Stimulated activated naive CD4-positive, alpha-beta T cell (primary cell): ENCODE data around the gene RNF126.
"Not testable (repeated sequence)": the region's sequence is repeated elsewhere in the genome, so short reads cannot be mapped to it uniquely, and the experiment has no call there.

Experiments
- DNase-seq, 6 experiments: peaks; one replicate each; lab custom pipeline; 2025; lab: John Stamatoyannopoulos, UW

RNF126 gene

GRCh38 chr19:662962-663681, at the start of gene RNF126:
TSS of gene RNF126 (minus strand) at chr19:663214. CDS start at chr19:663121, 93 bp downstream.
- DNase-seq: peak; percentile 81 to 96 (median 91)

DNA sequence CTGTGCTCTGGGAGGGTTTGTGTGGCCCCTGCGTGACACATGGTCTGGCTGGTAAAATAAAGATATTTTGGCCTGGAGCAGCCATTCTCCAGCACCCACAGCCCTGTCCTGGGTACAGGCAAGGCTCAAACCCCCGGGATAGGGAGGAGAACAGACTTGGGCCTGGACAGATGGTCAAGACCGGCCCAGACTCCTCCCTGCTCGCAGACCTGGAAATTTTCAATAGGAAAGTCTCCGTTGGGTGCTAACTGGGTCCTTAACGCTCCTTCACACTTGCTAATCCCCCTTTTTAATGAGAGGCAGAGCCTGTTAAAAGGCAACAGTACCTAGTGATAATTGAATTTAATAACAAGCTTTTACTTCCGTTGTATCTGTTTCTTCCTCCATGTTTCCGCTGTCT, 48.2 kb upstream of the RNF126 start:
- no peak for DNase-seq

GRCh38 chr19:710767-711166, 47.8 kb upstream of the RNF126 start:
- no peak for DNase-seq

DNA sequence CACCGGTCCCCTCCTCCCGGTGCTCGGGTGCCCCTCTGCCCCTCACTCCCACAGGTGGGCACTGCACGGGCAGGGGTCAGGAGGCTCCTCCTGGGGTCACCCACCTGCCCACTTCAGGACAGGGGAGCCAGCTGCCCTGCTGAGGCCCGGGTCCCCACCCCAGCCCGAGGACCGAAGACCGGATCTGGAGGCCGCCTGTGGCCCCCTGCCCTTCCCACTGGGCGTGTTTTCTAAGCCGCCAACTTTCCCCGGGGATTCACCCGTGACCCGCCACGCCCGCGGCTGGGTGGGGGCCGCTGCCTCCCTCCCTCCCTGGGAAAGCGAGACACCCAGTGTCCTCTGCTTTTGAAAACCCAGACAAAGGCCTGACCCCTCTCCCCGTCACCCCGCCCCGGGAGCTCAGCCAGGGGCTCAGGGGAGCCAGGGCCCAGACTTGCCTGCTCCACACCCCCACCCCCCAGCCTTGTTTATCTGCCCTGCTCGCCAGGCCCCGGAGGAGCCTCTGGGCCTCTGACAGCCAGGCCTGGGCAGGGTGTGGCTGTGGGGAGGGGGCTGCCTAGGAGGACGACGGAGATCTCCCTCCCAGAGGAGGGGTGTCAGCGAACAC, 47.1 kb upstream of the RNF126 start:
- DNase-seq: no peak

GRCh38 chr19:709196-709964, 46.4 kb upstream of the RNF126 start:
- DNase-seq: no peak

DNA sequence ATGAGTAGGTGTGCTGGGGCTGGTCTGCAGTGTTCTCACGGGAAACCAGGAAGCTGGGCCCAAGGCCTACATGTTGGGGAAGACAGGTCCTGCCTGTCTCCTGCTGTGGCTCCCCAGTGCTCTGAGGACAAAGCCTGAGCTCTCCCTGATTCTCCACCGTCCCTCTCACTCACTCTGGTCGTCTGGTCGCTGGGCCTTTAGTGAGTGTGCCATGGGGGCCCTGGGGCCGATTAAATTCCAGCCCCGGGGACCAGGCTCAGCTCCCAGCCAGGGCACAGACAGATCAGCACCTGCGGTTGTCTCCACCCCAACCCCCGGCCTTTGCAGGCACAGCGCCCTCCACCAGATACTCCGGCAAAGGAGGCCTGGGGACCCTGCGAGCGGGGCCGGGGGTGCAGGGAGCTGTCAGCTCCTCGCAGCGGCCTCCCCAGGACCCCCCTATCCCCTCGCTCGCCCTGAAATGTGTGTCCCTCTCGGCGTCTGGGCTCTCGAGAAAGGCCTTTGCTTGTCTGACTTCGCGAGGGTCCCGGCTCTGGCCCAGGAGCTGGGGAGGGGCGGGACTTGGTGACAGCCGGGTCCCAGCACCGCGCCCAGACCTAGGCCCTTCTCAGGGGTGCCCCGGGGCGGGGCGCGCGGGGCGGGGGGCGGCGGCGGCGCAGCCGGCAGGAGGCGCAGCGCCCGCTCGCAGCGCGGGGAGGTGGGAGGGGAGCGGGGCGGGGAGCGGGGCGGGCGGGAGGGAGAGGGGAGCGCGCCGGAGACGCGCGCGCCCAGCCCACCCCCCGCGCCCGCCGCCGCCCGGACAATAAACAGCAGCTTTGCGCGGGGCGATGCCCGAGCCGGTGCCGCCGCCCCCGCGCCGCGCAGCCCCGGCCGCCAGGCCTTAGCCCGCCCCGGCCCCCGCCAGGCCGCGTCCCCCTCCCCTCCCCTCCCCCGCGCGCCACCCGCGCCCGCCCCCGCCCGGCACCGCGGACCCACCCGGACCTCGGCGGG, 45.4 kb upstream of the RNF126 start, which contains the start of gene PALM:
Gene PALM (plus strand): TSS at position 782 of the 990 bp plus-strand sequence. CDS start 212 bp downstream, outside the sequence.
- no peak for DNase-seq

GRCh38 chr19:704447-704741, 41.4 kb upstream of the RNF126 start:
- DNase-seq: no peak

GRCh38 chr19:703651-704446, 40.8 kb upstream of the RNF126 start:
- DNase-seq: peak; percentile 29 to 83 (median 66)

DNA sequence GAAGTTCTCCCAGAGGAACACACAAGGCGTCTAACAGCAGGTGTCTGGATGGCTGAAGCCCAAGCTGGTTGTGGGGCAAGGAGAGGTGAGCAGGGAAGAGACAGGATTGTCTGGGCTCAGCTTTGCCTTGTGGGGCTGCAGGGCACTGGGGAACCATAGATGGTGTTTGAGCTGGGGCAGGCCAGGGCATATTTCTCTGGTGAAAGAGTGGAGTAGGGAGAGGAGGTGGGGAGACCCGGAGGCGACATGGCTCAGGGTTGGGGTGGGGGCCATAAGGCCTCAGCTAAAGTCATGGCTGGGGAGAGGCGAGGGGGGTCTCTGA, 40.3 kb upstream of the RNF126 start:
- no peak for DNase-seq

DNA sequence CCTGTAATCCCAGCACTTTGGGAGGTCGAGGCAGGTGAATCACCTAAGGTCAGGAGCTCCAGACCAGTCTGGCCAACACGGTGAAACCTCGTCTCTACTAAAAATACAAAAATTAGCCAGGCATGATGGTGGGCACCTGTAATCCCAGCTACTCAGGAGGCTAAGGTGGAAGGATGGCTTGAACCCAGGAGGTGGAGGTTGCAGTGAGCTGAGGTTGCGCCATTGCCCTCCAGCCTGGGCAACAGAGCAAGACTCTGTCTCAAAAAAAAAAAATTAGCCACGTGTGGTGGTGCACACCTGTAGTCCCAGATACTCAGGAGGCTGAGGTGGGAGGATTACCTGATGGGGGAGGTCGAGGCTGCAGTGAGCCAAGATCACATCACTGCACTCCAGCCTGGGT, 39.8 kb upstream of the RNF126 start:
- not testable (repeated sequence) for DNase-seq

DNA sequence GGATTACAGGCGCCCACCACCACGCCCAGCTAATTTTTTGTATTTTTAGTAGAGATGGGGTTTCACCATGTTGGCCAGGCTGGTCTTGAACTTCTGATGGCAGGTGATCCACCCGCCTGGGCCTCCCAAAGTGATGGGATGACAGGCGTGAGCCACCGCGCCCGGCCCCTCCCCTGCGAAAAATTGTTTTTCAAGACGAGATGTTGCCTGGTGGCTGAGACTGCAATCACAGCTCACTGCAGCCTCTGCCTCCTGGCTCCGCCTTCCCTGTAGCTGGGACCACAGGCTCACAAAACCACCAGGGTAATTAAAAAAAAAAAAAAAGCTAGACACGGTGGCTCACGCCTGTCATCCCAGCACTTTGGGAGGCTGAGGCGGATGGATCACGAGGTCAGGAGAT, 36.9 kb upstream of the RNF126 start:
- DNase-seq: not testable (repeated sequence)

DNA sequence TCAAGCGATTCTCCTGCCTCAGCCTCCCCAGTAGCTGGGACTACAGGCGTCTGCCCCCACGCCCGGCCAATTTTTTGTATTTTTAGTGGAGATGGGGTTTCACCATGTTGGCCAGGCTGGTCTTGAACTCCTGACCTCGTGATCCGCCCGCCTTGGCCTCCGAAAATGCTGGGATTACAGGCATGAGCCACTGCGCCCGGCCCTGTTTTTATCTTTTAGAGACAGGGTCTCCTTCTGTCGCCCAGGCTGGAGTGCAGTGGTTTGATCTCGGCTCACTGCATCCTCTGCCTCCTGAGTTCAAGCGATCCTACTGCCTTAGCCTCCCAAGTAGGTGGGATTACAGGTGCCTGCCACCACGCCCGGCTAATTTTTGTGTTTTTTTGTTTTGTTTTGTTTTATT, 35.5 kb upstream of the RNF126 start:
- not testable (repeated sequence) for DNase-seq

DNA sequence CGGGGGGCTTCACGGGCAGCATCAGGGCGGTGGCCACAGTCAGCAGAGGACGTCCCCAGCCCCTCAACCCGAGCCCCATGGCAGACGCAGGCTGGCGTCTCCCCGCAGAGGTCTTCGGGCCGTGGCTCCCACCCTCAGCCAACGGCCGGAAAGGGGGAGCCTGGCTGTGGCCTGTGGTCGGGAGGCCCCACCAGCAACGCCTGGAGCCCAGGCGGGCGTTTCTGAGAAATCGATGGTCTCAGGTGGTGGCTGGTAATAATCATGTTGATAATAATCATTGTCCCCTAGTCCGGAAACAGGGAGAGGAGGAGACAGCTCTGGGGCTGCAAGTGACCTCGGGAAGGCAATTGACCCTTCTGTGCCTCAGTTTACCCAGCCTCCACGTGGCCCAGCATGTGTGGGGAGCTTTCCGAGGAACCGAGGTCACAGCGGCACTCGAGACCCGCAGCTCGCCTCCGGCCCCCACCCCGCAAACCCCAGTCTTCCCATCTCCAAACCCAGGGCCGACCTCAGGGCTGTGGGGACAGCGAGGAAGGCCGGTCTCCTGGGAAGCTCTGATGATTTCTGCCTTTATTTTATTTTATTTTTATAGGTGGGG, 32.4 kb upstream of the RNF126 start, which contains the start of gene PRSS57:
Gene PRSS57 (minus strand): TSS at position 101 of the 598 bp plus-strand sequence. CDS start 22 bp downstream, at position 79.
- DNase-seq: no peak

GRCh38 chr19:694481-695351, 31.7 kb upstream of the RNF126 start:
- DNase-seq: no peak

- no peak for DNase-seq
These were observed 27.2 kb upstream of the RNF126 start for GRCh38 chr19:690203-690602.

GRCh38 chr19:688992-689391, 26.0 kb upstream of the RNF126 start:
- no peak for DNase-seq

GRCh38 chr19:688214-688613, 25.2 kb upstream of the RNF126 start:
- no peak for DNase-seq

DNA sequence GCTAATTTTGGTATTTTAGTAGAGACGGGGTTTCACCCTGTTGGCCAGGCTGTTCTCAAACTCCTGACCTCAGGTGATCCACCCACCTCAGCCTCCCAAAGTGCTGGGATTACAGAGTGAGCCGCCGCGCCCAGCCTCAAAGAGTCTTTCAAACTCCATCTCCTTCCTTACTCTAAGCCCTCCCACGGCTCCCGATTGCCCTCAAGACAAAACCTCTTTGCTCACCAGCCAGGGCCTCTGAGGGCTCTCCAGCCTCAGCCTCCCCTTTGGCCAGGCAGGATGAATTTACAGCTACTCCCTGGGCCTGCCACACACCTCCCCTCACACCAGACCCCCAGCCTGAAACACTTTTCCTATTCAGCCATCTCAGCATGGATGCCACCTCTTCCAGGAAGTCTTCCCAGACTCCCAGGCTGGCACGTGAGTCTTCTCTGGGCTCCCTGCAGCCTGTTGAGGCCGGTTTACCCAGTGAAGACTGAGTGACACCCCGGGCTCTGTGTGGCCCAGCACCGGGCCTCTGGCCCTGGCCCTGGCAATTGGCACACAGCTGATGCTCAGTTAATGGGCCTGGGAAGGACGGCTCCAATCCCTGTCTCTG, 24.7 kb upstream of the RNF126 start:
- no peak for DNase-seq
